NCI-H1092 (cell line): Measurements from ENCODE around the gene CACNB2.
A peak's percentile ranks its signal among the peaks of the same experiment; 100 is the strongest.

ENCODE experiments used
- DNase-seq: peaks from one replicate; lab custom pipeline; 2025; lab: John Stamatoyannopoulos, UW

CACNB2 gene

GRCh38 chr10:18140149-18140956 lies at the start of gene CACNB2:
TSS of gene CACNB2 (plus strand) at chr10:18140424.
- DNase-seq = peak; percentile 3

GRCh38 chr10:18094332-18094731 lies 45.9 kb upstream of the CACNB2 start:
- no peak for DNase-seq

- DNase-seq = no peak
These were observed 45.4 kb upstream of the CACNB2 start for GRCh38 chr10:18094793-18095192.

GRCh38 chr10:18097524-18097923 lies 42.7 kb upstream of the CACNB2 start:
- DNase-seq = no peak

GRCh38 chr10:18098201-18098600 lies 42.0 kb upstream of the CACNB2 start:
- no peak for DNase-seq

- no peak for DNase-seq
These were observed 40.8 kb upstream of the CACNB2 start for GRCh38 chr10:18099415-18099814.

GRCh38 chr10:18100669-18101068 lies 39.6 kb upstream of the CACNB2 start:
- no peak for DNase-seq

GRCh38 chr10:18102404-18102803 lies 37.8 kb upstream of the CACNB2 start:
- no peak for DNase-seq

GRCh38 chr10:18104223-18104872 lies 35.9 kb upstream of the CACNB2 start:
- peak; percentile 4 for DNase-seq

- no peak for DNase-seq
These were observed 30.8 kb upstream of the CACNB2 start for GRCh38 chr10:18109341-18109870.

- DNase-seq = no peak
These were observed 26.3 kb upstream of the CACNB2 start for GRCh38 chr10:18113881-18114280.

- DNase-seq = no peak
These were observed 22.9 kb upstream of the CACNB2 start for GRCh38 chr10:18117276-18117675.

GRCh38 chr10:18122753-18123152 lies 17.5 kb upstream of the CACNB2 start:
- no peak for DNase-seq

- DNase-seq = no peak
These were observed 7.2 kb upstream of the CACNB2 start for GRCh38 chr10:18133046-18133445.

- DNase-seq = no peak
These were observed 5.7 kb upstream of the CACNB2 start for GRCh38 chr10:18134509-18134908.

GRCh38 chr10:18134921-18135320 lies 5.3 kb upstream of the CACNB2 start:
- no peak for DNase-seq

- no peak for DNase-seq
These were observed 4.0 kb upstream of the CACNB2 start for GRCh38 chr10:18136073-18136791.

GRCh38 chr10:18137111-18137510 lies 3.1 kb upstream of the CACNB2 start:
- DNase-seq = no peak

- no peak for DNase-seq
These were observed 977 bp downstream of the CACNB2 start for GRCh38 chr10:18140957-18141845.

- DNase-seq = no peak
These were observed 1.9 kb downstream of the CACNB2 start for GRCh38 chr10:18142151-18142550.

GRCh38 chr10:18144396-18144795 lies 4.2 kb downstream of the CACNB2 start:
- no peak for DNase-seq

- peak; percentile 24 for DNase-seq
These were observed 4.7 kb downstream of the CACNB2 start for GRCh38 chr10:18144928-18145327.
